Endodermal cell (in vitro differentiated cells): ENCODE data around the gene RGL1. TPM values are rescaled to one million over a fixed set of nuclear protein-coding genes. Genes with fewer than 3 reads are reported as not detected.

Experiments
- DNase-seq: peaks from one replicate; pipeline ENCODE4 v3.0.0-alpha.2; 2017
- H3K27ac ChIP-seq: 2 replicates; pipeline ENCODE4 v1.5.1; 2013; ENCODE audit warnings: mild to moderate bottlenecking, low read depth, low read length, moderate library complexity
- H3K27me3 ChIP-seq: 2 replicates; pipeline ENCODE4 v1.6.1; 2013; ENCODE audit warnings: mild to moderate bottlenecking, low read length, moderate library complexity; ENCODE audit not compliant: insufficient read depth, control insufficient read depth, poor library complexity, severe bottlenecking
- H3K36me3 ChIP-seq: 2 replicates; pipeline ENCODE4 v1.7.0; 2013; ENCODE audit warnings: mild to moderate bottlenecking, low read length, moderate library complexity; ENCODE audit not compliant: control insufficient read depth, insufficient read depth
- H3K4me1 ChIP-seq: one replicate; pipeline ENCODE4 v1.7.0; 2013; ENCODE audit warnings: low read length; ENCODE audit not compliant: control insufficient read depth, insufficient read depth
- H3K4me3 ChIP-seq: 2 replicates; pipeline ENCODE4 v1.5.1; 2013; ENCODE audit warnings: mild to moderate bottlenecking, low read length, moderate library complexity
- H3K9ac ChIP-seq: 2 replicates; pipeline ENCODE4 v1.6.1; 2013; ENCODE audit warnings: mild to moderate bottlenecking, low read length, moderate library complexity; ENCODE audit not compliant: poor library complexity, severe bottlenecking; ENCODE audit errors: extremely low read depth
- H3K9me3 ChIP-seq: 2 replicates; pipeline ENCODE4 v1.6.1; 2013; ENCODE audit warnings: mild to moderate bottlenecking, low read length, moderate library complexity; ENCODE audit not compliant: control insufficient read depth
- H3K27ac Mint-ChIP-seq: 2 replicates; pipeline ENCODE4 v1.8.0; 2020; ENCODE audit warnings: mixed read lengths
- H3K27me3 Mint-ChIP-seq: 2 replicates; pipeline ENCODE4 v1.8.0; 2021; ENCODE audit warnings: mild to moderate bottlenecking, mixed read lengths; ENCODE audit not compliant: insufficient read depth
- H3K36me3 Mint-ChIP-seq: 2 replicates; pipeline ENCODE4 v1.8.0; 2020; ENCODE audit warnings: low read depth, mixed read lengths
- H3K4me1 Mint-ChIP-seq: 2 replicates; pipeline ENCODE4 v1.8.0; 2020; ENCODE audit warnings: mixed read lengths
- H3K4me3 Mint-ChIP-seq: 2 replicates; pipeline ENCODE4 v1.8.0; 2020; ENCODE audit warnings: mild to moderate bottlenecking, moderate library complexity, mixed read lengths
- H3K9me3 Mint-ChIP-seq: 2 replicates; pipeline ENCODE4 v1.8.0; 2020; ENCODE audit warnings: mild to moderate bottlenecking, mixed read lengths
- CTCF ChIP-seq: fragments of 200-600 bp; sonication (generic); conservative IDR thresholded peaks from 2 replicates; pipeline ENCODE4 v1.5.0; 2021; ENCODE audit warnings: antibody characterized with exemption, mild to moderate bottlenecking
- WGBS, 2 experiments: methylation state at CpG; one replicate each; pipeline versions ENCODE4 v1.1.5 to v1.1.7; 2013; ENCODE audit warnings: missing lambda C conversion rate in 2 of 2, mixed read lengths in 1 of 2; ENCODE audit not compliant: insufficient coverage in 1 of 2, insufficient read length in 1 of 2; 5-methylcytosine and 5-hydroxymethylcytosine counted together
- long read RNA-seq, 4 experiments: library from polyadenylated mRNA in 2 of 4; library from RNA in 1 of 4; library from capped mRNA in 1 of 4; stranded (forward) in 3 of 4; unstranded in 1 of 4; transcript quantifications; one replicate each; pipeline ENCODE4 v2.0.0, GENCODE V29; 2020 to 2021; ENCODE audit warnings: inconsistent platforms in 1 of 4
- polyA plus RNA-seq, 2 experiments: library from polyadenylated mRNA; stranded (reverse); fragments of 50-300 nt; gene quantifications; one replicate each; pipeline ENCODE4 v1.2.3, GENCODE V29; 2013
- total RNA-seq, 2 donors: library from RNA; stranded (reverse); fragmentation: NEBNext Ultra II Directional in 1 of 2; extraction: Animal tissue kit (Norgen Biotek cat#: 25700) in 1 of 2; gene quantifications; 2 replicates in 1 of 2; 3 replicates in 1 of 2; pipeline ENCODE4 v1.2.1, GENCODE V29; 2021

The RGL1 gene
- total RNA-seq, result 1 to 10 TPM in 1 of 2 donors, under 1 TPM in 1; 0.15 to 2.6 TPM
- 12.9 TPM for polyA plus RNA-seq (2013, experiment 1 of 2)
- 15.7 TPM for polyA plus RNA-seq (2013, experiment 2 of 2)
- long read RNA-seq, experiment 1, result 0 reads
- long read RNA-seq, experiment 2, full-length matches to known transcripts, result 1 of 1 reads
- long read RNA-seq, experiment 2, partial matches to known transcripts, result 0 of 1 reads
- long read RNA-seq, experiment 2, other reads (novel, unspliced or antisense), result 0 of 1 reads
- long read RNA-seq, experiment 3, full-length matches to known transcripts, result 2 of 11 reads
- long read RNA-seq, experiment 3, partial matches to known transcripts, result 6 of 11 reads
- long read RNA-seq, experiment 3, other reads (novel, unspliced or antisense), result 3 of 11 reads
- long read RNA-seq, experiment 4, partial matches to known transcripts, result 0 of 1 reads
- long read RNA-seq, experiment 4, other reads (novel, unspliced or antisense), result 1 of 1 reads

- peak within 1 kb of the TSS; percentile 63 for H3K27ac ChIP-seq
- DNase-seq, result peak; percentile 75
- H3K9me3 ChIP-seq, result peaks cover 4% of the 10 kb centered on the region
- no peaks in the 10 kb centered on the region for H3K36me3 ChIP-seq
- Mint-ChIP-seq H3K27me3 (peaks cover 48% of the 10 kb centered on the region), H3K36me3 (no peaks in the 10 kb centered on the region), H3K4me3 (peak within 1 kb of the TSS; percentile 70), H3K27ac (peak within 1 kb of the TSS; percentile 10), H3K4me1 (peaks cover 11% of the 10 kb centered on the region), H3K9me3 (peaks cover 10% of the 10 kb centered on the region)
- WGBS, 2 experiments, result 1% methylated on average over 20 to 57 of the region's 58 CpGs
- H3K27me3 ChIP-seq, result peaks cover 62% of the 10 kb centered on the region
- H3K4me1 ChIP-seq, result no peaks in the 10 kb centered on the region
- TF ChIP-seq CTCF, result no peak
- H3K9ac ChIP-seq, result peak within 1 kb of the TSS; percentile 62
- peak within 1 kb of the TSS; percentile 91 for H3K4me3 ChIP-seq
Measured at GRCh38 chr1:183804916-183805841, at the start of gene RGL1. TSS of gene RGL1 (plus strand) at chr1:183805120. CDS start at chr1:183805298, 178 bp downstream.

- H3K4me3 ChIP-seq, result no peak overlapping the region
- WGBS, 2 experiments, result 86 to 100% methylated on average over 1 to 2 of the region's 2 CpGs
- H3K27me3 Mint-ChIP-seq, result no peaks in the 10 kb centered on the region
- H3K27me3 ChIP-seq, result no peaks in the 10 kb centered on the region
- no peak for TF ChIP-seq CTCF
- no peak overlapping the region for H3K9ac ChIP-seq
- H3K36me3 ChIP-seq, result no peaks in the 10 kb centered on the region
- peaks cover 2% of the 10 kb centered on the region for H3K4me1 ChIP-seq
- peaks cover 5% of the 10 kb centered on the region for H3K36me3 Mint-ChIP-seq
- peaks cover 20% of the 10 kb centered on the region for H3K9me3 ChIP-seq
- H3K9me3 Mint-ChIP-seq, result peaks cover 35% of the 10 kb centered on the region
- no peak for DNase-seq
- H3K4me1 Mint-ChIP-seq, result peaks cover 13% of the 10 kb centered on the region
- no peak overlapping the region for H3K27ac Mint-ChIP-seq
- no peak overlapping the region for H3K4me3 Mint-ChIP-seq
- H3K27ac ChIP-seq, result no peak overlapping the region
Measured at GRCh38 chr1:183756326-183756725, 48.6 kb upstream of the RGL1 start.

DNA sequence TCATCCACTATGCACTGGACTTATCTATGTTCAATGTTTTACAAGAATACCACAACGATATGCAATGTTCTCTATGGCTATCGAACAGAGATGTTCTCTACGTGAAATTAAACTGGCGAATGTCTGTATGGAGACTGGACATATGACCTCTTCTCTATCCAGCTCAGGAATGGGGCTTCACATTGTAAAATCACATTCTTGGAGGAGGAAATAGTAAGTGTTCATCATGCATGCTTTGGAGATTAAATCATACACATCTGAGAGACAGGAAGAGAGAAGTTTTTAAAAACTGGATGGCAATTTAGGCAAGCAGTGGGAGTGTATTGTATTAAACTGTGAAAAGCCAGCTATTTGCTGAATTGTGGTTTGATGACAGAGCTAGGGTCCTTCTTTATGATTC, 47.9 kb upstream of the RGL1 start:
- no peak overlapping the region for H3K27ac ChIP-seq
- H3K9me3 Mint-ChIP-seq, result peaks cover 33% of the 10 kb centered on the region
- WGBS, 2 experiments, result 85% methylated on average over 4 of the region's 4 CpGs

More for the DNA sequence above, 47.9 kb upstream of the RGL1 start:
- peaks cover 5% of the 10 kb centered on the region for H3K36me3 Mint-ChIP-seq
- Histone ChIP-seq H3K27me3 (peaks cover 5% of the 10 kb centered on the region), H3K4me3 (no peak overlapping the region), H3K4me1 (peaks cover 2% of the 10 kb centered on the region), H3K9ac (no peak overlapping the region), H3K9me3 (peaks cover 16% of the 10 kb centered on the region), H3K36me3 (no peaks in the 10 kb centered on the region)
- peaks cover 13% of the 10 kb centered on the region for H3K4me1 Mint-ChIP-seq
- peaks cover 4% of the 10 kb centered on the region for H3K27me3 Mint-ChIP-seq
- no peak for TF ChIP-seq CTCF
- no peak for DNase-seq
- no peak overlapping the region for H3K4me3 Mint-ChIP-seq
- no peak overlapping the region for H3K27ac Mint-ChIP-seq
